Left lung (tissue), 10 donors: ENCODE data around the gene SLC22A23. TPM values are rescaled to one million over a fixed set of nuclear protein-coding genes. Genes with fewer than 3 reads are reported as not detected.

Experiments
- ATAC-seq: fragments of 200-7000 bp; cut with Tn5 transposase; one replicate; pipeline ENCODE4 v1.9.1; 2020; ENCODE audit warnings: moderate library complexity
- DNase-seq, 4 donors: peaks; one replicate each; pipeline ENCODE4 v3.0.0-alpha.2; 2013 to 2020
- H3K27ac ChIP-seq, 2 donors: fragments of 200-600 bp; sonication (generic) in 1 of 2; one replicate each; pipeline versions ENCODE4 v1.5.0 to v1.8.0; 2020 to 2021
- H3K27me3 ChIP-seq, 2 donors: fragments of 200-600 bp; sonication (generic) in 1 of 2; one replicate each; pipeline versions ENCODE4 v1.5.0 to v1.8.0; 2020 to 2021
- H3K36me3 ChIP-seq, 2 donors: fragments of 200-600 bp; sonication (generic) in 1 of 2; one replicate each; pipeline versions ENCODE4 v1.5.0 to v1.8.0; 2020 to 2021
- H3K4me1 ChIP-seq, 2 donors: fragments of 200-600 bp; one replicate each; pipeline ENCODE4 v1.8.0; 2021
- H3K4me3 ChIP-seq, 2 donors: fragments of 200-600 bp; sonication (generic) in 1 of 2; one replicate each; pipeline versions ENCODE4 v1.5.0 to v1.8.0; 2020 to 2021; ENCODE audit warnings: mild to moderate bottlenecking in 1 of 2
- H3K9me3 ChIP-seq, 2 donors: fragments of 200-600 bp; sonication (generic) in 1 of 2; one replicate each; pipeline versions ENCODE4 v1.5.0 to v1.8.0; 2020 to 2021
- intact Hi-C, 2 donors: fragments of 100-400 bp; cut with DNase I; formaldehyde crosslinking; loops; one replicate each; pipeline versions ENCODE4 v1.11.2 to v1.14.2; 2022
- polyA plus RNA-seq, 6 donors: library from polyadenylated mRNA; unstranded; fragments of 120-200 nt; gene quantifications; one replicate each; pipeline ENCODE4 v1.2.1, GENCODE V29; 2013; ENCODE audit not compliant: insufficient read length in 6 of 6
- total RNA-seq, 2 donors: library from RNA; stranded (reverse); fragmentation: NEBNext Ultra II Directional; extraction: Animal tissue kit (Norgen Biotek cat#: 25700); gene quantifications; one replicate each; pipeline ENCODE4 v1.2.1, GENCODE V29; 2021
- TF ChIP-seq, protein P1 (sequence below), 2 donors: fragments of 200-600 bp; sonication (generic) in 1 of 2; IDR thresholded peaks; one replicate each; pipeline versions ENCODE4 v1.5.0 to v1.8.0; 2021; ENCODE audit warnings: antibody characterized with exemption in 2 of 2
- donor health status: DM: no; HTN: yes; CAD: no.
- donor health status: DM: no; HTN: no; CAD: no.

The SLC22A23 gene
- total and polyA plus RNA-seq, 8 donors = 19.7 to 31.2 (median 23.9) TPM

DNA sequence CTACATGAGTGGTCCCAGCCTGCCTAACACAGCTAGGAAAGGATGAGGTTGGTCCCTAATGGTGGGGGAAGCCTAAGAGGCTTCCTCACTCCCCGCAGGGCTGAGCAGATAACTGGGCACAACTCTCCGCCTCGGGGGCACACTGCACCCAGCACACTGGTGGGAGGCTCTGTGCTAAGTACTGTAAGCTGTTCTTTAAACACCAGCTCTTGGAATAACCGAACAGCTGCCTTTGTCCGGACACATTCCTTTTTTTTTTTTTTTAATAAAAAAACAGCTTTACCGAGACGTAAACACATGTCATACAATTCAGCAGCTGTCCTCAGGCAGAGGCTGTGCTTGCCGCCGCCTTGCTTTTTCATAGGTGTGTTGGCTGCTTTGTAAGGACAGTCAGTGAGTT lies 191.2 kb downstream of the SLC22A23 start:
- peaks cover under 1 to 20% of the 10 kb centered on the region in 2 donors for H3K4me1 ChIP-seq
- H3K27ac ChIP-seq = no peak overlapping the region
- no peak overlapping the region for H3K4me3 ChIP-seq
- ATAC-seq (no peak), DNase-seq (no peak)
- TF ChIP-seq, protein P1, sequence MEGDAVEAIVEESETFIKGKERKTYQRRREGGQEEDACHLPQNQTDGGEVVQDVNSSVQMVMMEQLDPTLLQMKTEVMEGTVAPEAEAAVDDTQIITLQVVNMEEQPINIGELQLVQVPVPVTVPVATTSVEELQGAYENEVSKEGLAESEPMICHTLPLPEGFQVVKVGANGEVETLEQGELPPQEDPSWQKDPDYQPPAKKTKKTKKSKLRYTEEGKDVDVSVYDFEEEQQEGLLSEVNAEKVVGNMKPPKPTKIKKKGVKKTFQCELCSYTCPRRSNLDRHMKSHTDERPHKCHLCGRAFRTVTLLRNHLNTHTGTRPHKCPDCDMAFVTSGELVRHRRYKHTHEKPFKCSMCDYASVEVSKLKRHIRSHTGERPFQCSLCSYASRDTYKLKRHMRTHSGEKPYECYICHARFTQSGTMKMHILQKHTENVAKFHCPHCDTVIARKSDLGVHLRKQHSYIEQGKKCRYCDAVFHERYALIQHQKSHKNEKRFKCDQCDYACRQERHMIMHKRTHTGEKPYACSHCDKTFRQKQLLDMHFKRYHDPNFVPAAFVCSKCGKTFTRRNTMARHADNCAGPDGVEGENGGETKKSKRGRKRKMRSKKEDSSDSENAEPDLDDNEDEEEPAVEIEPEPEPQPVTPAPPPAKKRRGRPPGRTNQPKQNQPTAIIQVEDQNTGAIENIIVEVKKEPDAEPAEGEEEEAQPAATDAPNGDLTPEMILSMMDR (IDR thresholded peaks at IDR 0.05) = no peak
- peaks cover 0 to 48% of the 10 kb centered on the region in 2 donors for H3K36me3 ChIP-seq
- no peaks in the 10 kb centered on the region for H3K9me3 ChIP-seq
- H3K27me3 ChIP-seq = no peaks in the 10 kb centered on the region
- intact Hi-C loops = no loop called here

DNA sequence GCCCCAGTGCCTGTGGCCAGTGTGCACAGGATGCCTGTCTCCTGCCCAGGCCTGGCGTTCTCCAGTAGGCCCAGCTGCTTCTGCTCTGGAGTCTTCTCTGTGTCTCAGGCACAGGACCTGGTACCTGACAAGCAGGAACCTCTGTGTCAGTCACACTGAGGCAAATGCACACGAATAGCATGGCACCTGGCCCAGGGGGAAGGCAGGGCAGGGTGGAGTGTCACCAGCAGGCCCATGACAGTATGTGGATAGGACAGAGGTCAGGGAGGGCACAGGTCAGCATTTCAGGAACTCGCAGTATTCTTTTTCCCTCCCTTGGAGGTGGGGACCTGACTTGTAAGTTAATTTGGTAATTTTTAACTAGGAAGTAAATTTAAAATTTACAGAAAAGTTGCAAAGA lies 192.5 kb downstream of the SLC22A23 start:
- TF ChIP-seq, protein P1 (IDR thresholded peaks at IDR 0.05) = no peak
- Histone ChIP-seq H3K9me3 (no peaks in the 10 kb centered on the region), H3K27ac (no peak overlapping the region), H3K27me3 (no peaks in the 10 kb centered on the region), H3K4me1 (peaks cover 5 to 33% of the 10 kb centered on the region in 2 donors), H3K4me3 (no peak overlapping the region), H3K36me3 (peaks cover 0 to 37% of the 10 kb centered on the region in 2 donors)
- DNase-seq (no peak), ATAC-seq (no peak)
- intact Hi-C loops = no loop called here

DNA sequence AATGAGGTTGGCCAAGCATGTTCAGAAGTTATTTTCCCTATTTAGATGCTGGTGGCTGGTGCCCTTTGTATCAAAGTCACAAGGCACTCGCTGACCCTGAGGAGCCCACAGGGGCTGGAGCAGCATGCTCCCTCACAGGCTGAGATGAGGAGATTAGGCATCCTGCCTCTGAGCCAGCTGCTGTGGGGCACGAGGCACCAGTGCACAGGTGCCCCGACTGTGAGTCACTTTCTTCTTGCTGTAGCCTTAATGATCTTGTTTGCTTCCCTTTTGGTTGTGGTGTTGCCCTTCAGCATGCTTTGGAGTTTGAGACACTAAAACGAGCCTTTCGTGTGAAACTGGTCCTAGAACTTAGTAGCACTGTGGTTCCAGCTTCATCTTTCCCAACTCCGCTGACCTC lies 193.8 kb downstream of the SLC22A23 start:
- Histone ChIP-seq H3K36me3 (peaks cover 0 to 26% of the 10 kb centered on the region in 2 donors), H3K9me3 (no peaks in the 10 kb centered on the region), H3K4me3 (no peak overlapping the region), H3K4me1 (peaks cover 5 to 37% of the 10 kb centered on the region in 2 donors), H3K27ac (no peak overlapping the region), H3K27me3 (no peaks in the 10 kb centered on the region)
- no peak for ATAC-seq
- TF ChIP-seq, protein P1 (IDR thresholded peaks at IDR 0.05) = no peak
- no peak for DNase-seq
- intact Hi-C loops = no loop called here

GRCh38 chr6:3261921-3262320 lies 194.9 kb downstream of the SLC22A23 start:
- no peaks in the 10 kb centered on the region for H3K9me3 ChIP-seq
- H3K36me3 ChIP-seq = peaks cover 0 to 24% of the 10 kb centered on the region in 2 donors
- H3K27me3 ChIP-seq = peaks cover 0 to 3% of the 10 kb centered on the region in 2 donors
- TF ChIP-seq, protein P1 (IDR thresholded peaks at IDR 0.05) = no peak
- ATAC-seq = no peak
- no peak for DNase-seq
- no peak overlapping the region for H3K4me3 ChIP-seq
- no peak overlapping the region for H3K27ac ChIP-seq
- H3K4me1 ChIP-seq = peaks cover 5 to 37% of the 10 kb centered on the region in 2 donors
- intact Hi-C loops = no loop called here

DNA sequence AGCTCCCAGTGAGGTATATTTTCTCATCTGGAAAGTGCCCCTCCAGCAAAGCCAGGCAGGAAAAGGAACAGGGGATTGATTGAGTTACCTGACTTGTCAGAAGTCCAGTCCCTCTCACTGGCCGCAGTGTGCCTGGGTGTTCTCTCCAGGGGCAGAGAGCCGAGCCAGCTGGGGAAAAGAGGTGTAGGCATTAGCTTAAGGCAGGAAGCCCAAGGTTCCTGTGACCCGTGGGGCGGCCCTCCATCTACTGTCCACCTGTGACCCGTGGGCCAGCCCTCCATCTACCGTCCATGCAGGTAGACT lies 195.4 kb downstream of the SLC22A23 start:
- H3K4me1 ChIP-seq = peaks cover 5 to 37% of the 10 kb centered on the region in 2 donors
- no peaks in the 10 kb centered on the region for H3K9me3 ChIP-seq
- intact Hi-C loops = no loop called here
- ATAC-seq (no peak), DNase-seq (no peak)
- no peak overlapping the region for H3K4me3 ChIP-seq
- TF ChIP-seq, protein P1 (IDR thresholded peaks at IDR 0.05) = no peak
- H3K27me3 ChIP-seq = peaks cover 0 to 3% of the 10 kb centered on the region in 2 donors
- H3K36me3 ChIP-seq = peaks cover 0 to 24% of the 10 kb centered on the region in 2 donors
- H3K27ac ChIP-seq = no peak overlapping the region
